ENCODE results near the gene HEATR5B.

Gene HEATR5B

GRCh38 chr2:37083873-37084794, at the start of gene HEATR5B, which contains the start of gene GPATCH11:
Gene HEATR5B (minus strand): TSS chr2:37084372. CDS start chr2:37083414, 958 bp downstream.
Gene GPATCH11 (plus strand): TSS chr2:37084518. CDS start chr2:37088382, 3,864 bp downstream.
- DNase-seq: peak; percentile 86

- no peak for DNase-seq
Observed at GRCh38 chr2:37132914-37133313, 48.7 kb upstream of the HEATR5B start.

- no peak for DNase-seq
Observed at GRCh38 chr2:37125416-37125815, 41.2 kb upstream of the HEATR5B start.

GRCh38 chr2:37119157-37119556, 35.0 kb upstream of the HEATR5B start:
- no peak for DNase-seq

GRCh38 chr2:37117566-37117965, 33.4 kb upstream of the HEATR5B start:
- DNase-seq: no peak

- DNase-seq: no peak
Observed at GRCh38 chr2:37111958-37112357, 27.8 kb upstream of the HEATR5B start.

GRCh38 chr2:37110306-37111212, 26.4 kb upstream of the HEATR5B start:
- DNase-seq: no peak

GRCh38 chr2:37109523-37109922, 25.4 kb upstream of the HEATR5B start:
- DNase-seq: no peak

- no peak for DNase-seq
Observed at GRCh38 chr2:37105150-37105549, 21.0 kb upstream of the HEATR5B start.

GRCh38 chr2:37104178-37104577, 20.0 kb upstream of the HEATR5B start:
- no peak for DNase-seq

- DNase-seq: no peak
Observed at GRCh38 chr2:37102588-37102987, 18.4 kb upstream of the HEATR5B start.

GRCh38 chr2:37100054-37100453, 15.9 kb upstream of the HEATR5B start:
- DNase-seq: no peak

GRCh38 chr2:37098416-37099118, 14.4 kb upstream of the HEATR5B start:
- DNase-seq: no peak

- DNase-seq: no peak
Observed at GRCh38 chr2:37096568-37096967, 12.4 kb upstream of the HEATR5B start.

- DNase-seq: no peak
Observed at GRCh38 chr2:37091873-37092272, 7.7 kb upstream of the HEATR5B start.

GRCh38 chr2:37090019-37090477, 5.9 kb upstream of the HEATR5B start:
- DNase-seq: no peak

- DNase-seq: no peak
Observed at GRCh38 chr2:37085731-37086147, 1.6 kb upstream of the HEATR5B start.

GRCh38 chr2:37084797-37085196, 625 bp upstream of the HEATR5B start:
- DNase-seq: no peak

GRCh38 chr2:37080689-37081088, 3.5 kb downstream of the HEATR5B start:
- no peak for DNase-seq

GRCh38 chr2:37080266-37080665, 3.9 kb downstream of the HEATR5B start:
- DNase-seq: no peak

GRCh38 chr2:37070931-37071330, 13.2 kb downstream of the HEATR5B start:
- DNase-seq: no peak

GRCh38 chr2:37068686-37069085, 15.5 kb downstream of the HEATR5B start:
- DNase-seq: no peak

- DNase-seq: no peak
Observed at GRCh38 chr2:37061776-37062175, 22.4 kb downstream of the HEATR5B start.

All from activated CD4-positive, alpha-beta T cell treated with anti-CD3 and anti-CD28 coated beads for 1 hour (primary cell).